K562 (cell line): Measurements from ENCODE around the gene PAFAH1B2. TPM values are rescaled to one million over a fixed set of nuclear protein-coding genes. Genes with fewer than 3 reads are reported as not detected.
A peak's percentile ranks its signal among the peaks of the same experiment; 100 is the strongest.

Experiments
- BHLHE40 ChIP-seq: IDR thresholded peaks from 2 replicates; pipeline ENCODE4 v1.6.1; 2011; ENCODE audit warnings: low read length, improper control_type of control experiment
- CTBP1 ChIP-seq: fragments of 450-650 bp; IDR thresholded peaks from 2 replicates; pipeline ENCODE4 v1.6.1; 2016; ENCODE audit warnings: borderline replicate concordance
- FOXM1 ChIP-seq, 2 experiments: fragments of 450-650 bp in 1 of 2; sonication (generic) in 1 of 2; formaldehyde crosslinking in 1 of 2; IDR thresholded peaks; 2 replicates each; pipeline versions ENCODE4 v1.6.1 to v1.9.0; 2017 to 2022; ENCODE audit warnings: low read depth in 2 of 2, mild to moderate bottlenecking in 2 of 2, missing genetic modification reagents in 1 of 2, moderate library complexity in 1 of 2
- LCOR ChIP-seq: sonication (generic); formaldehyde crosslinking; IDR thresholded peaks from 2 replicates; pipeline ENCODE4 v1.8.0; 2022; ENCODE audit warnings: mild to moderate bottlenecking, missing genetic modification reagents
- MLX ChIP-seq, 2 experiments: fragments of 450-650 bp in 1 of 2; sonication (generic) in 1 of 2; formaldehyde crosslinking; conservative IDR thresholded peaks; 2 replicates each; pipeline versions ENCODE4 v1.4.0 to v1.8.1; 2020 to 2022; ENCODE audit warnings: mild to moderate bottlenecking in 1 of 2, missing genetic modification reagents in 1 of 2
- SMARCA4 ChIP-seq: fragments of 450-650 bp; IDR thresholded peaks from 2 replicates; pipeline ENCODE4 v1.6.1; 2016
- WHSC1 ChIP-seq: IDR thresholded peaks from one replicate; pipeline ENCODE4 v1.6.1; 2012; ENCODE audit warnings: low read length, control low read depth, inconsistent platforms
- ZBTB1 ChIP-seq: sonication (generic); formaldehyde crosslinking; IDR thresholded peaks from 2 replicates; pipeline ENCODE4 v1.8.1; 2023; ENCODE audit warnings: missing genetic modification reagents, low read depth, mild to moderate bottlenecking, borderline replicate concordance
- ZNF224 ChIP-seq: sonication (generic); formaldehyde crosslinking; IDR thresholded peaks from 2 replicates; pipeline ENCODE4 v1.8.0; 2022; ENCODE audit warnings: mild to moderate bottlenecking, missing genetic modification reagents
- ZNF316 ChIP-seq: fragments of 450-650 bp; IDR thresholded peaks from 2 replicates; pipeline ENCODE4 v1.6.1; 2016
- polyA plus RNA-seq, 8 experiments: library from polyadenylated mRNA; depleted of rRNA in 4 of 8; stranded (reverse) in 5 of 8; unstranded in 3 of 8; fragments of >200 nt; fragmentation: Nextera tagmentation in 2 of 8; fragmentation: Illumina TruSeq in 1 of 8; extraction: Ambion mirVana in 2 of 8; extraction: Trizol in 1 of 8; gene quantifications; 2 replicates each; pipeline versions ENCODE4 v1.2.1 to v1.2.3, GENCODE V29; 2011 to 2014; ENCODE audit warnings: inconsistent platforms in 1 of 8, missing spikeins in 1 of 8
- total RNA-seq, 7 experiments: library from RNA; depleted of rRNA in 6 of 7; stranded (reverse); fragments of >200 nt in 6 of 7; fragmentation: Illumina TruSeq in 2 of 7; extraction: Trizol in 2 of 7; gene quantifications; 2 replicates each; pipeline versions ENCODE4 v1.2.1 to v1.2.3, GENCODE V29; 2011 to 2021; ENCODE audit warnings: low replicate concordance in 1 of 7
- TF ChIP-seq, protein P1 (sequence below), 2 experiments: IDR thresholded peaks; 2 replicates each; pipeline ENCODE4 v1.6.1; 2012; ENCODE audit warnings: improper control_type of control experiment in 2 of 2, low read depth in 2 of 2, low read length in 2 of 2, borderline replicate concordance in 1 of 2
- TF ChIP-seq, protein P2 (sequence below): fragments of 450-650 bp; IDR thresholded peaks from 2 replicates; pipeline ENCODE4 v1.6.1; 2016; ENCODE audit warnings: mild to moderate bottlenecking, moderate library complexity

The PAFAH1B2 gene
- total and polyA plus RNA-seq, 9 of the 15 experiments (the other 6 are each of a cell fraction or from before 2014, with no cell fraction given) = 27.8 to 94.7 (median 64.9) TPM

DNA sequence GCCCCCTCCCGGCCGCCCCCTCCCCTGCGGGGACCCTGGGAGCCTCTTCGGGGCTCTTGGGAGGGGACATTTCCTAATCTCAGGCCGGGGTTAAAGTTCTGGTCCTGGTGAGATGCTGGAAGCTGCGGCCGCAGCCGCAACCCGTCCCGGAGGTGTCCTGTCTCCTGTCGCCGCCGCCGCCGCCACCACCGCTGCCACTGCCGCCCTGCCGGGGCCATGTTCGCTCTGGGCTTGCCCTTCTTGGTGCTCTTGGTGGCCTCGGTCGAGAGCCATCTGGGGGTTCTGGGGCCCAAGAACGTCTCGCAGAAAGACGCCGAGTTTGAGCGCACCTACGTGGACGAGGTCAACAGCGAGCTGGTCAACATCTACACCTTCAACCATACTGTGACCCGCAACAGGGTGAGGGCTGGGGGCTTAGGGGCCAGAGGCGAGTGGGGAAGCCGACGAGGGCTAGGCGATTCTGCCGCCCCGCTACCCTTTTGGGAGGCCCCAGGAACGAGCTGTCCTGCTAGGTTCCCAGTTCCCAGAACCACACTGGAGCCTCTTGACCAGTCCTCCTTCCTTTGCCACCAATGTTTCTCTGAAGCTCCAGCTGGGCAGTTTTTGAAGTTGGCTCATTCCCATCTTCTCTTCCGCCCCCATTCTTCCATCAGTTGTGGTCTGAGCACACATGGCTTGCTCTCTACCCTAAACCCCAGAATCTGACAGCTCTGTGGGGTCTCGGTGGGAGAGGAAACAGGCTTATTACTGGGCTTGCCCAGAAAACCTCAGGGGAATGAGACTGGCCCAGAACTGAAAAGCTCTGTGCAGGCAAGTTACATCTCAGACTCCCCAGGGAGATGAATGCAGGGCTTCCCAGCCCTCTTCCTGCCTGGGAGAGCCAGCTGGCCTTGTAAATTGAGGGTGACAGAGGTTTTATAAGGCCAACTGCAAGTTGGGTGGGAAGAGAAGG is 35.2 kb downstream of the PAFAH1B2 start (continued):
- TF ChIP-seq, protein P1, sequence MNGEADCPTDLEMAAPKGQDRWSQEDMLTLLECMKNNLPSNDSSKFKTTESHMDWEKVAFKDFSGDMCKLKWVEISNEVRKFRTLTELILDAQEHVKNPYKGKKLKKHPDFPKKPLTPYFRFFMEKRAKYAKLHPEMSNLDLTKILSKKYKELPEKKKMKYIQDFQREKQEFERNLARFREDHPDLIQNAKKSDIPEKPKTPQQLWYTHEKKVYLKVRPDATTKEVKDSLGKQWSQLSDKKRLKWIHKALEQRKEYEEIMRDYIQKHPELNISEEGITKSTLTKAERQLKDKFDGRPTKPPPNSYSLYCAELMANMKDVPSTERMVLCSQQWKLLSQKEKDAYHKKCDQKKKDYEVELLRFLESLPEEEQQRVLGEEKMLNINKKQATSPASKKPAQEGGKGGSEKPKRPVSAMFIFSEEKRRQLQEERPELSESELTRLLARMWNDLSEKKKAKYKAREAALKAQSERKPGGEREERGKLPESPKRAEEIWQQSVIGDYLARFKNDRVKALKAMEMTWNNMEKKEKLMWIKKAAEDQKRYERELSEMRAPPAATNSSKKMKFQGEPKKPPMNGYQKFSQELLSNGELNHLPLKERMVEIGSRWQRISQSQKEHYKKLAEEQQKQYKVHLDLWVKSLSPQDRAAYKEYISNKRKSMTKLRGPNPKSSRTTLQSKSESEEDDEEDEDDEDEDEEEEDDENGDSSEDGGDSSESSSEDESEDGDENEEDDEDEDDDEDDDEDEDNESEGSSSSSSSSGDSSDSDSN (IDR thresholded peaks at IDR 0.05; ENCODE audit: borderline replicate concordance in 1 of 2, low read depth in 2 of 2, low read length in 2 of 2) = peak; percentile 7 to 66; a peak in 2 of 4 replicates
- TF ChIP-seq WHSC1 = no peak
- TF ChIP-seq ZNF224 (CRISPR knock-in tag) = no peak
- TF ChIP-seq ZNF316 = no peak
- TF ChIP-seq MLX (CRISPR knock-in tag; conservative IDR thresholded peaks at IDR 0.05) = no peak
- no peak for TF ChIP-seq SMARCA4
- TF ChIP-seq, protein P2, sequence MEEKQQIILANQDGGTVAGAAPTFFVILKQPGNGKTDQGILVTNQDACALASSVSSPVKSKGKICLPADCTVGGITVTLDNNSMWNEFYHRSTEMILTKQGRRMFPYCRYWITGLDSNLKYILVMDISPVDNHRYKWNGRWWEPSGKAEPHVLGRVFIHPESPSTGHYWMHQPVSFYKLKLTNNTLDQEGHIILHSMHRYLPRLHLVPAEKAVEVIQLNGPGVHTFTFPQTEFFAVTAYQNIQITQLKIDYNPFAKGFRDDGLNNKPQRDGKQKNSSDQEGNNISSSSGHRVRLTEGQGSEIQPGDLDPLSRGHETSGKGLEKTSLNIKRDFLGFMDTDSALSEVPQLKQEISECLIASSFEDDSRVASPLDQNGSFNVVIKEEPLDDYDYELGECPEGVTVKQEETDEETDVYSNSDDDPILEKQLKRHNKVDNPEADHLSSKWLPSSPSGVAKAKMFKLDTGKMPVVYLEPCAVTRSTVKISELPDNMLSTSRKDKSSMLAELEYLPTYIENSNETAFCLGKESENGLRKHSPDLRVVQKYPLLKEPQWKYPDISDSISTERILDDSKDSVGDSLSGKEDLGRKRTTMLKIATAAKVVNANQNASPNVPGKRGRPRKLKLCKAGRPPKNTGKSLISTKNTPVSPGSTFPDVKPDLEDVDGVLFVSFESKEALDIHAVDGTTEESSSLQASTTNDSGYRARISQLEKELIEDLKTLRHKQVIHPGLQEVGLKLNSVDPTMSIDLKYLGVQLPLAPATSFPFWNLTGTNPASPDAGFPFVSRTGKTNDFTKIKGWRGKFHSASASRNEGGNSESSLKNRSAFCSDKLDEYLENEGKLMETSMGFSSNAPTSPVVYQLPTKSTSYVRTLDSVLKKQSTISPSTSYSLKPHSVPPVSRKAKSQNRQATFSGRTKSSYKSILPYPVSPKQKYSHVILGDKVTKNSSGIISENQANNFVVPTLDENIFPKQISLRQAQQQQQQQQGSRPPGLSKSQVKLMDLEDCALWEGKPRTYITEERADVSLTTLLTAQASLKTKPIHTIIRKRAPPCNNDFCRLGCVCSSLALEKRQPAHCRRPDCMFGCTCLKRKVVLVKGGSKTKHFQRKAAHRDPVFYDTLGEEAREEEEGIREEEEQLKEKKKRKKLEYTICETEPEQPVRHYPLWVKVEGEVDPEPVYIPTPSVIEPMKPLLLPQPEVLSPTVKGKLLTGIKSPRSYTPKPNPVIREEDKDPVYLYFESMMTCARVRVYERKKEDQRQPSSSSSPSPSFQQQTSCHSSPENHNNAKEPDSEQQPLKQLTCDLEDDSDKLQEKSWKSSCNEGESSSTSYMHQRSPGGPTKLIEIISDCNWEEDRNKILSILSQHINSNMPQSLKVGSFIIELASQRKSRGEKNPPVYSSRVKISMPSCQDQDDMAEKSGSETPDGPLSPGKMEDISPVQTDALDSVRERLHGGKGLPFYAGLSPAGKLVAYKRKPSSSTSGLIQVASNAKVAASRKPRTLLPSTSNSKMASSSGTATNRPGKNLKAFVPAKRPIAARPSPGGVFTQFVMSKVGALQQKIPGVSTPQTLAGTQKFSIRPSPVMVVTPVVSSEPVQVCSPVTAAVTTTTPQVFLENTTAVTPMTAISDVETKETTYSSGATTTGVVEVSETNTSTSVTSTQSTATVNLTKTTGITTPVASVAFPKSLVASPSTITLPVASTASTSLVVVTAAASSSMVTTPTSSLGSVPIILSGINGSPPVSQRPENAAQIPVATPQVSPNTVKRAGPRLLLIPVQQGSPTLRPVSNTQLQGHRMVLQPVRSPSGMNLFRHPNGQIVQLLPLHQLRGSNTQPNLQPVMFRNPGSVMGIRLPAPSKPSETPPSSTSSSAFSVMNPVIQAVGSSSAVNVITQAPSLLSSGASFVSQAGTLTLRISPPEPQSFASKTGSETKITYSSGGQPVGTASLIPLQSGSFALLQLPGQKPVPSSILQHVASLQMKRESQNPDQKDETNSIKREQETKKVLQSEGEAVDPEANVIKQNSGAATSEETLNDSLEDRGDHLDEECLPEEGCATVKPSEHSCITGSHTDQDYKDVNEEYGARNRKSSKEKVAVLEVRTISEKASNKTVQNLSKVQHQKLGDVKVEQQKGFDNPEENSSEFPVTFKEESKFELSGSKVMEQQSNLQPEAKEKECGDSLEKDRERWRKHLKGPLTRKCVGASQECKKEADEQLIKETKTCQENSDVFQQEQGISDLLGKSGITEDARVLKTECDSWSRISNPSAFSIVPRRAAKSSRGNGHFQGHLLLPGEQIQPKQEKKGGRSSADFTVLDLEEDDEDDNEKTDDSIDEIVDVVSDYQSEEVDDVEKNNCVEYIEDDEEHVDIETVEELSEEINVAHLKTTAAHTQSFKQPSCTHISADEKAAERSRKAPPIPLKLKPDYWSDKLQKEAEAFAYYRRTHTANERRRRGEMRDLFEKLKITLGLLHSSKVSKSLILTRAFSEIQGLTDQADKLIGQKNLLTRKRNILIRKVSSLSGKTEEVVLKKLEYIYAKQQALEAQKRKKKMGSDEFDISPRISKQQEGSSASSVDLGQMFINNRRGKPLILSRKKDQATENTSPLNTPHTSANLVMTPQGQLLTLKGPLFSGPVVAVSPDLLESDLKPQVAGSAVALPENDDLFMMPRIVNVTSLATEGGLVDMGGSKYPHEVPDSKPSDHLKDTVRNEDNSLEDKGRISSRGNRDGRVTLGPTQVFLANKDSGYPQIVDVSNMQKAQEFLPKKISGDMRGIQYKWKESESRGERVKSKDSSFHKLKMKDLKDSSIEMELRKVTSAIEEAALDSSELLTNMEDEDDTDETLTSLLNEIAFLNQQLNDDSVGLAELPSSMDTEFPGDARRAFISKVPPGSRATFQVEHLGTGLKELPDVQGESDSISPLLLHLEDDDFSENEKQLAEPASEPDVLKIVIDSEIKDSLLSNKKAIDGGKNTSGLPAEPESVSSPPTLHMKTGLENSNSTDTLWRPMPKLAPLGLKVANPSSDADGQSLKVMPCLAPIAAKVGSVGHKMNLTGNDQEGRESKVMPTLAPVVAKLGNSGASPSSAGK = no peak
- TF ChIP-seq CTBP1 = no peak
- TF ChIP-seq BHLHE40 = no peak
- no peak for TF ChIP-seq FOXM1 (IDR thresholded peaks at IDR 0.05; ENCODE audit: low read depth)
- TF ChIP-seq FOXM1 (CRISPR knock-in tag; IDR thresholded peaks at IDR 0.05; ENCODE audit: low read depth) = no peak
- TF ChIP-seq LCOR = no peak
- peak; percentile 62; the same call in 1 of the 2 replicates for TF ChIP-seq ZBTB1 (CRISPR knock-in tag)
